Parathyroid adenoma (tissue), 2 donors: Measurements from ENCODE around the gene CAMK2D.

Source experiments
- H2AFZ ChIP-seq: fragments of 300-600 bp; sonication (generic); one replicate; pipeline ENCODE4 v1.7.0; 2017; ENCODE audit warnings: antibody characterized with exemption, mild to moderate bottlenecking
- H3K27ac ChIP-seq: fragments of 300-600 bp; sonication (generic); one replicate; pipeline ENCODE4 v1.7.0; 2017
- H3K27me3 ChIP-seq: fragments of 300-600 bp; sonication (generic); one replicate; pipeline ENCODE4 v1.7.0; 2017; ENCODE audit warnings: low read length; ENCODE audit not compliant: control insufficient read depth, insufficient read depth
- H3K36me3 ChIP-seq: fragments of 300-600 bp; sonication (generic); one replicate; pipeline ENCODE4 v1.7.0; 2017; ENCODE audit warnings: low read length; ENCODE audit not compliant: control insufficient read depth, insufficient read depth
- H3K4me1 ChIP-seq: fragments of 300-600 bp; sonication (generic); one replicate; pipeline ENCODE4 v1.7.0; 2017; ENCODE audit warnings: control low read depth
- H3K4me2 ChIP-seq: fragments of 300-600 bp; sonication (generic); one replicate; pipeline ENCODE4 v1.7.0; 2017; ENCODE audit warnings: low read length
- H3K4me3 ChIP-seq: fragments of 300-600 bp; sonication (generic); one replicate; pipeline ENCODE4 v1.7.0; 2017; ENCODE audit warnings: low read depth, low read length
- H3K79me2 ChIP-seq: fragments of 300-600 bp; sonication (generic); one replicate; pipeline ENCODE4 v1.7.0; 2017; ENCODE audit warnings: control low read depth
- H3K9ac ChIP-seq: fragments of 300-600 bp; sonication (generic); one replicate; pipeline ENCODE4 v1.7.0; 2017; ENCODE audit warnings: mild to moderate bottlenecking
- H3K9me3 ChIP-seq: fragments of 300-600 bp; sonication (generic); one replicate; pipeline ENCODE4 v1.7.0; 2017; ENCODE audit warnings: low read length; ENCODE audit not compliant: control insufficient read depth
- TF ChIP-seq, protein P1 (sequence below): fragments of 300-600 bp; sonication (generic); IDR thresholded peaks from one replicate; pipeline ENCODE4 v1.7.0; 2017; ENCODE audit warnings: antibody characterized with exemption, mild to moderate bottlenecking
- donor health status: primary hyperparathyroidism.

CAMK2D gene

GRCh38 chr4:113613503-113613902 is 148.0 kb downstream of the CAMK2D start:
- Histone ChIP-seq H3K9me3 (no peaks in the 10 kb centered on the region), H3K4me3 (no peak overlapping the region), H3K4me1 (no peaks in the 10 kb centered on the region), H2AFZ (no peak overlapping the region), H3K4me2 (no peak overlapping the region), H3K36me3 (no peaks in the 10 kb centered on the region), H3K27me3 (no peaks in the 10 kb centered on the region), H3K9ac (no peak overlapping the region), H3K27ac (no peak overlapping the region), H3K79me2 (no peaks in the 10 kb centered on the region)
- TF ChIP-seq, protein P1, sequence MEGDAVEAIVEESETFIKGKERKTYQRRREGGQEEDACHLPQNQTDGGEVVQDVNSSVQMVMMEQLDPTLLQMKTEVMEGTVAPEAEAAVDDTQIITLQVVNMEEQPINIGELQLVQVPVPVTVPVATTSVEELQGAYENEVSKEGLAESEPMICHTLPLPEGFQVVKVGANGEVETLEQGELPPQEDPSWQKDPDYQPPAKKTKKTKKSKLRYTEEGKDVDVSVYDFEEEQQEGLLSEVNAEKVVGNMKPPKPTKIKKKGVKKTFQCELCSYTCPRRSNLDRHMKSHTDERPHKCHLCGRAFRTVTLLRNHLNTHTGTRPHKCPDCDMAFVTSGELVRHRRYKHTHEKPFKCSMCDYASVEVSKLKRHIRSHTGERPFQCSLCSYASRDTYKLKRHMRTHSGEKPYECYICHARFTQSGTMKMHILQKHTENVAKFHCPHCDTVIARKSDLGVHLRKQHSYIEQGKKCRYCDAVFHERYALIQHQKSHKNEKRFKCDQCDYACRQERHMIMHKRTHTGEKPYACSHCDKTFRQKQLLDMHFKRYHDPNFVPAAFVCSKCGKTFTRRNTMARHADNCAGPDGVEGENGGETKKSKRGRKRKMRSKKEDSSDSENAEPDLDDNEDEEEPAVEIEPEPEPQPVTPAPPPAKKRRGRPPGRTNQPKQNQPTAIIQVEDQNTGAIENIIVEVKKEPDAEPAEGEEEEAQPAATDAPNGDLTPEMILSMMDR = no peak

DNA sequence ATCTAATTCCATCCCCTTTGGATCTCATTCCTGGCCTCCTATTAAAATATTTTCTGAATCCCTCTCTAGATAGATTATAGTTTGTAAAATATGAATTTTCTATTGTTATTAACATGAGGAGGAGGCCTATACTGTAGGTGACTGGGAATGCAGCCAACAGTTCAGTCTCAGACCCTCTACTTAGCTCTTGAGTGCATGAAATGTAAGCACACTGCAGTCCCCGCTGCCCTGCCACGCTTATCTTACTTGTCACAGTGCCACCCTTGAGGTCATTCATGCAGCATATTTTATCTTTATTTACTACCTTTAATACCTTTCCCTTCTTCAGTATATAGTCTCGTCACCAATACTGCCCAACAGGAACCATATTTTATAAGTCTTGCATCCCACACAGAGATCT is 151.0 kb downstream of the CAMK2D start:
- no peaks in the 10 kb centered on the region for H3K27me3 ChIP-seq
- H3K9me3 ChIP-seq = no peaks in the 10 kb centered on the region
- no peaks in the 10 kb centered on the region for H3K4me1 ChIP-seq
- no peak overlapping the region for H2AFZ ChIP-seq
- H3K9ac ChIP-seq = no peak overlapping the region
- no peak overlapping the region for H3K4me3 ChIP-seq
- no peaks in the 10 kb centered on the region for H3K79me2 ChIP-seq
- no peaks in the 10 kb centered on the region for H3K36me3 ChIP-seq
- no peak overlapping the region for H3K4me2 ChIP-seq
- TF ChIP-seq, protein P1 = no peak
- H3K27ac ChIP-seq = no peak overlapping the region

- no peak overlapping the region for H3K4me2 ChIP-seq
- TF ChIP-seq, protein P1 = no peak
- no peak overlapping the region for H3K27ac ChIP-seq
- H3K4me3 ChIP-seq = no peak overlapping the region
- H2AFZ ChIP-seq = no peak overlapping the region
- H3K36me3 ChIP-seq = no peaks in the 10 kb centered on the region
- H3K27me3 ChIP-seq = no peaks in the 10 kb centered on the region
- H3K9me3 ChIP-seq = no peaks in the 10 kb centered on the region
- H3K79me2 ChIP-seq = no peaks in the 10 kb centered on the region
- no peaks in the 10 kb centered on the region for H3K4me1 ChIP-seq
- no peak overlapping the region for H3K9ac ChIP-seq
Observed at GRCh38 chr4:113607998-113608397, 153.5 kb downstream of the CAMK2D start.

DNA sequence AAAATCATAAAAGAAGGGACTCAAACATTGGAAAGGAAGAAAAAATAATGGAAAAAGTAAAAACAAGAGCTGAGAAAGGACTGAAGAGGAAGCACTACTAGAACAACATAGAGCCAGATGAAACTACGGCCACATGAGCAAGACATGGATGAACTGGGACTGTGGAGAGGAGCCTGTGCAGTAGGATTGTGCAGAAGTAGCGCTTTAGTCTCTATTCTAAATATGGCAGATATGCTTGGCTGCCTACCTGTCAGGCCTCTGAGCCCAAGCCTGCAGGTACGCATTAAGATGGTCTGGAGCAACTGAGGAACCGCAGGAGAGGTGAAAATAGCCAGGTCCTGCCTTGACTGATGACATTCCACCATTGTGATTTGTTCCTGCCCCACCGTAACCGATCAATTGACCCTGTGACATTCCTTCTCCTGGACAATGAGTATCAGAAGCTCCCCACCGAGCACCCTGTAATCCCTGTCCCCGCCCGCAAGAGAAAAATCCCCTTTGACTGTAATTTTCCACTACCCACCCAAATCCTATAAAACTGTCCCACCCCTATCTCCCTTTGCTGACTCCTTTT is 154.3 kb downstream of the CAMK2D start:
- Histone ChIP-seq H3K9me3 (no peaks in the 10 kb centered on the region), H3K79me2 (no peaks in the 10 kb centered on the region), H3K27me3 (no peaks in the 10 kb centered on the region), H3K4me2 (no peak overlapping the region), H3K27ac (no peak overlapping the region), H3K4me3 (no peak overlapping the region), H3K9ac (no peak overlapping the region), H3K4me1 (no peaks in the 10 kb centered on the region), H3K36me3 (no peaks in the 10 kb centered on the region), H2AFZ (no peak overlapping the region)
- TF ChIP-seq, protein P1 = no peak

- Histone ChIP-seq H3K4me3 (no peak overlapping the region), H3K4me1 (no peaks in the 10 kb centered on the region), H3K27me3 (no peaks in the 10 kb centered on the region), H3K27ac (no peak overlapping the region), H3K9ac (no peak overlapping the region), H3K79me2 (no peaks in the 10 kb centered on the region), H3K9me3 (no peaks in the 10 kb centered on the region), H2AFZ (no peak overlapping the region), H3K4me2 (no peak overlapping the region), H3K36me3 (no peaks in the 10 kb centered on the region)
- TF ChIP-seq, protein P1 = no peak
Observed at GRCh38 chr4:113604955-113605354, 156.6 kb downstream of the CAMK2D start.
